Ovary (tissue), 9 donors: ENCODE data around the gene KEL. TPM values are rescaled to one million over a fixed set of nuclear protein-coding genes. Genes with fewer than 3 reads are reported as not detected.

ENCODE experiments used
- DNase-seq, 5 donors: peaks; one replicate each; pipeline ENCODE4 v3.0.0-alpha.2; 2019 to 2020
- H3K27ac ChIP-seq, 2 donors: fragments of 200-600 bp; one replicate each; pipeline versions ENCODE4 v1.5.1 to v1.8.0; 2019 to 2022
- H3K27me3 ChIP-seq: fragments of 200-600 bp; one replicate; pipeline ENCODE4 v1.8.0; 2022
- H3K36me3 ChIP-seq: fragments of 200-600 bp; sonication (generic); one replicate; pipeline ENCODE4 v1.5.1; 2019
- H3K4me1 ChIP-seq: one replicate; pipeline ENCODE4 v1.8.1; 2013; ENCODE audit warnings: mild to moderate bottlenecking, moderate library complexity; ENCODE audit not compliant: insufficient read depth
- H3K4me3 ChIP-seq: fragments of 200-600 bp; sonication (generic); one replicate; pipeline ENCODE4 v1.5.1; 2017
- H3K9me3 ChIP-seq, 2 donors: fragments of 200-600 bp in 1 of 2; sonication (generic) in 1 of 2; one replicate each; pipeline versions ENCODE4 v1.5.1 to v1.8.1; 2013 to 2019; ENCODE audit warnings: mild to moderate bottlenecking in 1 of 2, moderate library complexity in 1 of 2
- CTCF ChIP-seq, 3 donors: fragments of 450-650 bp in 2 of 3; fragments of 200-600 bp in 1 of 3; IDR thresholded peaks; one replicate each; pipeline versions ENCODE4 v1.5.1 to v1.8.0; 2016 to 2022; ENCODE audit warnings: antibody characterized with exemption in 3 of 3, mild to moderate bottlenecking in 1 of 3
- EP300 ChIP-seq: sonication (generic); formaldehyde crosslinking; IDR thresholded peaks from one replicate; pipeline ENCODE4 v1.6.1; 2017; ENCODE audit warnings: antibody characterized with exemption
- POLR2A ChIP-seq: fragments of 450-650 bp; IDR thresholded peaks from one replicate; pipeline ENCODE4 v1.6.1; 2017; ENCODE audit warnings: antibody characterized with exemption, mild to moderate bottlenecking, moderate library complexity
- WGBS, 3 donors: extraction: QIAGEN DNeasy Blood & Tissue Kit in 1 of 3; methylation state at CpG; one replicate each; pipeline versions ENCODE4 v1.1.5 to v1.1.7; 2013 to 2017; 5-methylcytosine and 5-hydroxymethylcytosine counted together
- intact Hi-C, 4 donors: fragments of 100-400 bp; cut with DNase I; formaldehyde crosslinking; loops; one replicate each; pipeline versions ENCODE4 v1.11.0 to v1.15.1; 2022 to 2023
- polyA plus RNA-seq, 2 donors: library from polyadenylated mRNA; stranded (reverse); fragments of 200-250 nt in 1 of 2; fragments of 350-450 nt in 1 of 2; fragmentation: Illumina TruSeq in 1 of 2; extraction: RNeasy Lipid Tissue Mini Kit (QIAGEN cat#74804) in 1 of 2; gene quantifications; one replicate each; pipeline ENCODE4 v1.2.3, GENCODE V29; 2013 to 2014
- total RNA-seq, 7 donors: library from RNA; depleted of rRNA in 2 of 7; stranded (reverse); fragments of >200 nt in 2 of 7; fragmentation: NEBNext Ultra II Directional in 3 of 7; extraction: Animal tissue kit (Norgen Biotek cat#: 25700) in 3 of 7; gene quantifications; one replicate each; pipeline versions ENCODE4 v1.1.0 to v1.2.4, GENCODE V29; 2016 to 2023
- donor health status: DM: no; HTN: no; CAD: no; lungs with moderate emphysema.
- donor health status: DM: no; HTN: no; CAD: no.
- donor health status: Bipolar disorder and iron deficiency.
- donor health status: DM: yes; HTN: yes; CAD: no.
- donor health status: DM: no; HTN: no; CAD: no.
- donor health status: DM: yes; HTN: yes; CAD: no.

KEL gene
- total and polyA plus RNA-seq, 9 donors, result 0.11 to 2.5 (median 0.54) TPM; not detected in 1

DNA sequence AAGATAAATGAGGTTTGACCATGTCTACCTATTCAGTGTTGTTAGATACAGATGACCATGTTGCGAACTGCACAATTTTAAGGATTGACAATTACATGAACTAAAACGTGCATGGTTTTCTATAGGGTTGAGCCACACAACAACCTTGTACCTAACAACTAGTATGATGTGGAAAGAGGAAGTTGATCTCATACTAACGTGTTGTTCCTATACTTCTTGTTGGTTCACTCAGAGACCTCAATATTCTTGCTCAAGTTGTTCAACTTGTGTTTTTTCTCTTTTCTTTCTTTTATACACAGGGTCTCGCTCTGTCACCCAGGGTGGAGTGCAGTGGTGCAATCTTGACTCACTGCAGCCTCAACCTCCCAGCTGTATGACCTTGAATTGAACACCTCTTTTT lies 6.1 kb upstream of the KEL start:
- no peaks in the 10 kb centered on the region for H3K27me3 ChIP-seq
- H3K4me3 ChIP-seq, result no peak overlapping the region
- no peaks in the 10 kb centered on the region for H3K4me1 ChIP-seq
- no peak overlapping the region for H3K27ac ChIP-seq
- intact Hi-C loops, result no loop called here
- H3K9me3 ChIP-seq, result no peaks in the 10 kb centered on the region
- 85 to 88% (median 85%) methylated on average over 4 of the region's 4 CpGs for WGBS, 3 donors
- DNase-seq, result no peak
- no peaks in the 10 kb centered on the region for H3K36me3 ChIP-seq
- TF ChIP-seq POLR2A, result no peak
- no peak for TF ChIP-seq CTCF (IDR thresholded peaks at IDR 0.05)
- no peak for TF ChIP-seq EP300

GRCh38 chr7:142964502-142965246 lies 2.5 kb upstream of the KEL start:
- TF ChIP-seq EP300, result no peak
- no peak for TF ChIP-seq POLR2A
- no peak for TF ChIP-seq CTCF (IDR thresholded peaks at IDR 0.05)
- Histone ChIP-seq H3K27me3 (no peaks in the 10 kb centered on the region), H3K4me1 (no peaks in the 10 kb centered on the region), H3K36me3 (no peaks in the 10 kb centered on the region), H3K27ac (no peak overlapping the region), H3K9me3 (no peaks in the 10 kb centered on the region), H3K4me3 (no peak overlapping the region)
- intact Hi-C loops, result no loop called here
- 71 to 75% (median 73%) methylated on average over 6 of the region's 6 CpGs for WGBS, 3 donors
- DNase-seq, result no peak

DNA sequence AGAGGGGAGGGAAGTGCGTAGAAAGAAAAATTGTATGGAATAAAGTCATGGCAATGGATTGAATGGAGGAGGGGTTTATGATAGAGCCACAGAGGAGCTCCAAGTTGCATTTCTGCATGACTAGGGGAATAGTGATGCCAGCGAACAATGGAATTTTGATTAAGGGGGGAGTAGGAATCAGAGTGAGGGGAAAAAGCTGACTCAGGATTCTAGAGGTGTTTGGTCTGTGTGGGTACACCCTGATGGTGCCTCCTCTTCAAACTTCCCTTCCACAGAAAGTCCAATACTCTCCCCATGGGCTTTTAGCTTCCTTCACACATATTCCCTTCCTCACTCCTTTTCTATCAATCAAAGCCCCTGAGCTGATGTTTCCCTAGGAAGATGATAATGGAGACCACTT lies 1.8 kb upstream of the KEL start:
- 84 to 91% (median 89%) methylated on average over 2 of the region's 2 CpGs for WGBS, 3 donors
- intact Hi-C loops, result no loop called here
- H3K4me1 ChIP-seq, result no peaks in the 10 kb centered on the region
- H3K27ac ChIP-seq, result no peak overlapping the region
- H3K36me3 ChIP-seq, result no peaks in the 10 kb centered on the region
- TF ChIP-seq POLR2A (no peak), CTCF (IDR thresholded peaks at IDR 0.05) (no peak), EP300 (no peak)
- H3K9me3 ChIP-seq, result no peaks in the 10 kb centered on the region
- no peak for DNase-seq
- H3K4me3 ChIP-seq, result no peak overlapping the region
- H3K27me3 ChIP-seq, result no peaks in the 10 kb centered on the region

- Histone ChIP-seq H3K27ac (no peak overlapping the region), H3K27me3 (no peaks in the 10 kb centered on the region), H3K4me3 (no peak overlapping the region), H3K9me3 (no peaks in the 10 kb centered on the region), H3K36me3 (no peaks in the 10 kb centered on the region), H3K4me1 (no peaks in the 10 kb centered on the region)
- DNase-seq, result no peak
- intact Hi-C loops, result no loop called here
- TF ChIP-seq CTCF (IDR thresholded peaks at IDR 0.05) (no peak), EP300 (no peak), POLR2A (no peak)
- WGBS, 3 donors, result 24 to 44% (median 32%) methylated on average over 1 of the region's 1 CpG
Observed at GRCh38 chr7:142962991-142963390, 828 bp upstream of the KEL start.
